GM19468 (cell line): ENCODE data around the gene ZSCAN21.

Experiments
- ATAC-seq: cut with Tn5 transposase; IDR thresholded peaks from one replicate; pipeline ENCODE4 v1.9.1; 2021; ENCODE audit warnings: mild to moderate bottlenecking, moderate library complexity, moderate number of reproducible peaks; ENCODE audit not compliant: unreplicated experiment; ENCODE audit errors: extremely low read depth

The ZSCAN21 gene

GRCh38 chr7:100071018-100071723 lies 21.6 kb downstream of the ZSCAN21 start:
- ATAC-seq = no peak

GRCh38 chr7:100072462-100072861 lies 22.9 kb downstream of the ZSCAN21 start:
- ATAC-seq = no peak

GRCh38 chr7:100074841-100075240 lies 25.3 kb downstream of the ZSCAN21 start:
- no peak for ATAC-seq

GRCh38 chr7:100075418-100075817 lies 25.8 kb downstream of the ZSCAN21 start:
- ATAC-seq = no peak

GRCh38 chr7:100077205-100077604 lies 27.6 kb downstream of the ZSCAN21 start:
- ATAC-seq = no peak

- ATAC-seq = no peak
Observed at GRCh38 chr7:100079024-100079560, 29.5 kb downstream of the ZSCAN21 start.

GRCh38 chr7:100080907-100081534 lies 31.4 kb downstream of the ZSCAN21 start:
- no peak for ATAC-seq

- ATAC-seq = peak; percentile 63
Observed at GRCh38 chr7:100081535-100082102, 32.0 kb downstream of the ZSCAN21 start, which contains the start of gene ZNF3. TSS of gene ZNF3 (minus strand) at chr7:100081723. CDS start at chr7:100077357, 4,366 bp downstream.

GRCh38 chr7:100082978-100083377 lies 33.4 kb downstream of the ZSCAN21 start:
- no peak for ATAC-seq

- ATAC-seq = no peak
Observed at GRCh38 chr7:100085515-100085914, 35.9 kb downstream of the ZSCAN21 start.

- no peak for ATAC-seq
Observed at GRCh38 chr7:100087055-100087750, 37.6 kb downstream of the ZSCAN21 start.

- ATAC-seq = no peak
Observed at GRCh38 chr7:100088095-100088620, 38.6 kb downstream of the ZSCAN21 start.

GRCh38 chr7:100088621-100089457 lies 39.3 kb downstream of the ZSCAN21 start, which contains the start of gene COPS6:
TSS of gene COPS6 (plus strand) at chr7:100088969. CDS start at chr7:100088991, 22 bp downstream.
- no peak for ATAC-seq

- ATAC-seq = no peak
Observed at GRCh38 chr7:100089458-100090196, 40.1 kb downstream of the ZSCAN21 start.

GRCh38 chr7:100090527-100091410 lies 41.2 kb downstream of the ZSCAN21 start:
- no peak for ATAC-seq

GRCh38 chr7:100091411-100092181 lies 42.0 kb downstream of the ZSCAN21 start:
- no peak for ATAC-seq

- ATAC-seq = no peak
Observed at GRCh38 chr7:100093054-100093453, 43.5 kb downstream of the ZSCAN21 start.
